HG02588 (cell line): Measurements from ENCODE around the gene ECE2.

Experiments used
- ATAC-seq: cut with Tn5 transposase; IDR thresholded peaks from one replicate; pipeline ENCODE4 v1.9.1; 2021; ENCODE audit warnings: mild to moderate bottlenecking, moderate library complexity; ENCODE audit not compliant: unreplicated experiment

Gene ECE2

DNA sequence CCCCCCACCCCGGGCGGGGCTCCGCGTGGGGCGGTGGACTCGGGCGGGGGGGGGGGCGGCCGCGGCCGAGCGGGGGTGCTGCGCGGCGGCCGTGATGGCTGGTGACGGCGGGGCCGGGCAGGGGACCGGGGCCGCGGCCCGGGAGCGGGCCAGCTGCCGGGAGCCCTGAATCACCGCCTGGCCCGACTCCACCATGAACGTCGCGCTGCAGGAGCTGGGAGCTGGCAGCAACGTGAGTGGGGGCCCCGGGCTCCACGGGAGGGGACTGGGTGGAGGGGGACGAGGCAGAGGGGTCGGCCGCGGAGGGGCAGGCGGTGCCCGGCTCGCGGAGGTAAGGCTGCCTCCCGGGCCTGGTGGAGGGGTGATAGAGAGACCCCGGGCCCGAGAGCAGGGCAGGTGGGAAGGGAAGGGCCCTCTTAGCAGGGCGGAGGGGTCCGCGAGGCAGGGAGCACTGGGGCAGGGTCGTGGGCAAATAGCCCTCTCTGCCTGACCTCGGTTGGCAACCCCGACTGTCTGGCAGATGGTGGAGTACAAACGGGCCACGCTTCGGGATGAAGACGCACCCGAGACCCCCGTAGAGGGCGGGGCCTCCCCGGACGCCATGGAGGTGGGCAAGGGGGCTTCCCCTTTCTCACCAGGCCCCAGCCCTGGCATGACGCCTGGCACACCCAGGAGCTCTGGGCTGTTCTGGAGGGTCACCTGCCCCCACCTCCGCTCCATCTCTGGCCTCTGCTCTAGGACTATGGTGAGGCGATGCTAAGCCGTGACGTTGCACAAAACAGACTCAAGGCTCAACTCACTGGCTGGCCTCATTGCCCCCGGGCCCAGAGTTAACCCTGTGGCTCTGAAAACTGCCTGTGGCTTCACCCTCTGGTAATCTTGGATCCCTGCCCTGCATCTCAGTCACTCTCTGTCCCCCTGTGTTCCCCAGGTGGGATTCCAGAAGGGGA, at the start of gene ECE2:
Gene ECE2, plus strand, starts transcription at position 62 of the 950 bp plus-strand sequence. Its CDS starts 132 bp downstream, at position 194.
- no peak for ATAC-seq

DNA sequence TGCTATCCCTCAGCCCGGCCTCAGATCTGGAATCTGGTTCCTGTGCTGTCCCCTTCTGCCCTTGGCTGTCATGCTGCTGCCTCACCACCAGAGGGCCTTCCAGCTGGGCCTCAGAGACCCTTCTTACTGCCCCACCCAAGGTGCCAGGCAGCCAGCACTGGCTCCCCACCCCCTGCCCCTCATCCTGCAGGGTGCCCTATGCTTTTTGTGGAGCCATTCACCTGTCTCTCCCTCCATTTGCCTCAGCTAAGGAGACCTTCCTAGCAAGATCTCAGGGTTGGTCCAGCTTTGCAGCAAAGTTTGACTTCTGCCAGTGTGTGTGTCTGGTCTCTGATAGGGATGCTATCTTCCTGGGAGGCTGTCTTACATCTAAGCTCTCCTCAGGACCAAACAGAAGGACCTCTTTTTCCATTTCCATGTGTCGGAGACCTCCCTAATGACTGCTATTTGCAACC, 48.3 kb upstream of the ECE2 start:
- ATAC-seq: no peak

GRCh38 chr3:184228376-184229137, 47.3 kb upstream of the ECE2 start:
- no peak for ATAC-seq

DNA sequence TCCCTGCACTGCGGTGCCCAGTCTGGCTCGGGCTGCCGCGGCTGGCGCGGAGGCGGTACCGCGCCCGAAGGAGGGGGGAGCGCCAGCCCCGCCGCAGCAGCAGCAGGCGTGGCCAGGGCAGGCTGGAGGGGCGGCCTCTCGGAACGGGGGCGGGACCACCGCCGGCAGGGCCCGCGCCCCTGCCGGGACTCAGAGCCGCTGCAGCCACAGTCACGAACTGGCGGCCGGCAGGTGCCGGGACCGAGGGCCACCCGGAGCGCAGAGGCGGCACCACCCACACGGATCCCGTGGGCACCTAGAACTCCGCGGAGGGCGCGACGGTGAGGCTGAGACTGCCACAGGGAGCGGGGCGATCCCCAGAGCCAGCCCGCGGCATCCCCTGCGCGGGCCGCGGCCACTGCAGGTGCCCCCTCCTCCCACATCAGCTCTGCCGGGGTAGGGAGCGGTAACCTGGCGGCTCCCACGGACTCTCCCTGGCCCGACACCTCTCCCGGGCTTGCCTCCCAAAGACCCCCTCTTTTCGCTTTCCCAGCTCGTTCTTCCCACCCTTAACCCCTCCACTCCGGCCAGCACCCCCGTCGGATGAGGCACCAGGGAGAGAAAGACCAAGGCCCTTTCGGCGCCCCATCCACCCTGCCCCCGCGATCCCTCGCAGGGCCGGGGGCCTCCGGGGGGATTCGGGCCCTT, 46.3 kb upstream of the ECE2 start, which contains the start of gene VWA5B2:
Gene VWA5B2, plus strand, starts transcription at position 192 of the 687 bp plus-strand sequence. CDS start 944 bp downstream, outside the sequence.
- peak; percentile 77 for ATAC-seq

DNA sequence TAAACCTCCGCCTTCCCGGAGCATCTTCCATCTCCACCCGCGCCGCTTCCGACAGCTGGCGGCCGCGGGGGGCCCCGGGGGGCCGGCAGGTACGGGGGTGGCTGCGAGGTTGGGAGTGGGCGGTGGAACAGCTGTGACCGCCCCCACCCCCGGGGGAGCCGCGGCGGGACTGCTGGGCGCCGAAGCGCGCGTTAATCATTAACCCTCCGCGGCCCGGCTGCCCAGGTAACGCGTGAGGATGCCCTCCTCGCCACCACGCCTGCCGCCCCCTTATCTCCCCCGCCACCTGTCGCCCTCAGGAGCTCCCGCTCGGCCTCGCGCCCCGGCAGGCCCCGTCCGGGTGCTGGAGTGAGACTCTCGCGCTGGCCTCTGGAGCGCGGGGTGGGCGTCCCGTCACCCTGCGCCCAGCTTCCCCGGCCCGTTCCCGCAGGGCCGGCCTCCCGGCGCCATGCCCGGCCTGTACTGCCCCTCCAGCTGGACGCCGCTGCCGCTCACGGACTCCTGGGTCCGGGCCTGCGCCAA, 45.7 kb upstream of the ECE2 start:
- ATAC-seq: no peak

DNA sequence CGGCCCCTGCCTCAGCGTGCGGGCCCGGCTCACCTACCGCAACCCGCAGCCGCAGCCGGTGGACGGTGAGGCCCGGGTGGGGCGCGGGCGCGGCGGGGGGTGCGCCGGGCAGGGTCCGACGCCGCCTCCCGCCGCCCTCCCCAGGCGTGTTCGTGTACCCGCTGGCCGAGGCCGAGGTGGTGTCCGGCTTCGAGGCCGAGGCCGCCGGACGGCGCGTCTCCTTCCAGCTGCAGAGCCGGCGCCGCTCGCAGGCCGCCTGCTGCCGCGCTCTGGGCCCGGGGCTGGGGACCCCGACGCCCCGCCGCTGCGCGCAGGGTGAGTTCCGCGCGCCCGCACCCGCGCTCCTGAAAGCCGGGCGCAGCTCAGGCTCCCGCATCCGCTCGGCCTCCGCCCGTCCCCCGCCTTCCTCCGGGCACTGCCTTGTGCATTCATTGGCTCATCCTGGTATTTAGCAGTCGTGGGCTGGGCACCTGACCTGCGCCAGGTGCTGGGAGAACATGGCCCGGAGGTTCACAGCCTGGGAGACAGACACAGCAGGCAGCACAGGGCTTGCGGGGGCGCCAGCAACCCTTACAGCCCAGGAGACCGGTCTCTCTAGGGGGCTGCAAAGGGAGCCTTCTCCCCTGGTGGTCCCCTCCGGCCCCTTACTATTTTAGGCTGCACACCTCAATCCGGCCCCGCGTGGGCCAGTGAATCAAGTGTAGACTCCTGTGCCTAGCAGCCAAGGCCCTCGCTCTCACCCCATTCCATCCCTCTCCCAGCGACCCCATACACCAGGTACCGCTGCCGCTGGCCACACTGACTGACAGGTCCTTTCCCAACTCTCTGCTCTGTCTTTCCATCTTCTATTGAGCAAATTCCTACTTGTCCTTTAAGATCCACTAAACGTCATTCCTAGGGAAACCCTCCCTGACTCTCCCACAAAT, 45.0 kb upstream of the ECE2 start:
- ATAC-seq: no peak

- ATAC-seq: no peak
These were observed 44.2 kb upstream of the ECE2 start for GRCh38 chr3:184231671-184232070.

DNA sequence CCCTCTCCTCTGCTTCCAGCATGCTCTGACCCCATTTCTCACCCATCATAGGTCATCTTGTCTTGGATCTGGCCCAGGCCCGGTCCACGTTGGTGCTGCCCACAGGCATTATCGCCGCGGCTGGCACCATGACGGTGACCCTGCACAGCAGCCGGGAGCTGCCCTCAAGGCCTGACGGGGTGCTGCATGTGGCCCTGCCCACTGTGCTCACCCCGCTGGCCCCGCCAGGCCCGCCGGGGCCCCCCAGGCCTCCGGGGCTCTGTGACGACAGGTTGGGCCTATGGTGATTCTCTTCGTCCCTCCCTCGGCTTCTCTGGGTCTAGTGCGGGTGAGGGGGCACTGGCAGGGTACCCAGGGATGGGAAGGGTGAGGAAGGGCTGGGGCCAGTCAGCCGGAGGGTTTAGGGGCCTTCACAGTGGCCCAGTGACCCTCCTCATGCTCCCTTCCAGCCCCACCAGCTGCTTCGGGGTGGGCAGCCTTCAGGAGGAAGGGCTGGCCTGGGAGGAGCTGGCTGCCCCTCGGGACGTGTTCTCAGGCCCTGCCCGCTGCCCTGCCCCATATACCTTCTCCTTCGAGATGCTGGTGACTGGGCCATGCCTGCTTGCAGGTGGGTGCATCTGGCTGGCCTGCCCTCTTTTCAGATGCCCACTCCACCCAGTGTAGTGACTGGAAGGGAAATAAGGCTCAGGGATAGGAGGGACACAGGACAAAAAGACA, 42.5 kb upstream of the ECE2 start:
- no peak for ATAC-seq

DNA sequence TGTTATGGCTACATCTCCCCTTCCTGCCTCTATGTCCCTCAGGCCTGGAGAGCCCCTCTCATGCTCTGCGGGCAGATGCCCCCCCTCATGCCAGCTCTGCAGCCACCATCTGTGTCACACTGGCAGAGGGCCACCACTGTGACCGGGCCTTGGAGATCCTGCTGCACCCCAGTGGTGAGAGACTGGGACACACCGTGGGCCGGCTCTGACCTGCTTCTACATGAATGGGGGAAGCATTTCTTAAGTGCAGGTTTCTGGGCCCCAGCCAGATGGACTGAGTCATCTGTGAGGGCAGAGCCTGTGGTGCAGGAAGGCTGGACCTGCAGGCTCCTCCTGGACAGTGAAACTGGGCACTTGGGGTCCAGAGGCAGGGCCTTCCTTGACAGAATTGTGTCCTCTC, 41.6 kb upstream of the ECE2 start:
- ATAC-seq: no peak

GRCh38 chr3:184234671-184235380, 41.0 kb upstream of the ECE2 start:
- ATAC-seq: no peak

- ATAC-seq: no peak
These were observed 40.3 kb upstream of the ECE2 start for GRCh38 chr3:184235381-184236032.

- ATAC-seq: no peak
These were observed 39.8 kb upstream of the ECE2 start for GRCh38 chr3:184236033-184236410.

- ATAC-seq: no peak
These were observed 39.2 kb upstream of the ECE2 start for GRCh38 chr3:184236636-184237035.

DNA sequence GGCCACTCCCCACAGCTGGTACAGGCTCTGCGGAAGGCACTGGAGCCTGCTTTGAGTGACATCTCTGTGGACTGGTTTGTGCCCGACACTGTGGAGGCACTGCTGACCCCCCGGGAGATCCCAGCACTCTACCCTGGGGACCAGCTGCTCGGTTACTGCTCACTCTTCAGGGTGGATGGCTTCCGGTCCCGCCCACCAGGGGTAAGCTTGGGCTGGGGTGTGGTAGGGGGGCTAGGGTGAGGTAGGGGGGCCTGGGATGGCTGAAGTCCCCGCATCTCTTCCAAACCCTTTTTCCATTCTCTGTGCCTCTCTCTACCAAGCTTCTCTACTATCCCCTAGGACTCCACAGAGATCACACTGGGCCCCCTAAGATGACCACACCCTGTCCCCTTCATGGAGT, 38.6 kb upstream of the ECE2 start:
- no peak for ATAC-seq

DNA sequence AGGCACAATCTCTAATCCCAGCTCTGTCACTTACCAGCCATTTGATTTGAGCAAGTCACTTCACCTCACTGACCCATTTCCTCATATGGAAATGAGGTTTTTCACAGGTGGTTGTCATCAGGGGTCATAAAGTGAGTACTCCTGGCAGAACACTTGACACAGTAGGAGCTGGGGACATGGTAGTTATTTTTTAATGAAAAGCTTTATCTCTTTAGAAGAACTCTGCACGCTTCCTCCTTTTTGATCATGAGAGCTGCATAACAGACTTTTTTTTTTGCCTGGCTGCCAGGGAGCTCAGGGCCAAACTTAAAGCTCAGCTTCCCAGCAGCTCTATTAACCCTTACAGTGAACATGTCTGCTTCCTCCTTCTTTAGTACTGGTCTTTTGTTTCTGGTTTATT, 38.0 kb upstream of the ECE2 start:
- no peak for ATAC-seq

- ATAC-seq: no peak
These were observed 37.5 kb upstream of the ECE2 start for GRCh38 chr3:184238246-184238818.

GRCh38 chr3:184239221-184239620, 36.6 kb upstream of the ECE2 start:
- ATAC-seq: no peak

DNA sequence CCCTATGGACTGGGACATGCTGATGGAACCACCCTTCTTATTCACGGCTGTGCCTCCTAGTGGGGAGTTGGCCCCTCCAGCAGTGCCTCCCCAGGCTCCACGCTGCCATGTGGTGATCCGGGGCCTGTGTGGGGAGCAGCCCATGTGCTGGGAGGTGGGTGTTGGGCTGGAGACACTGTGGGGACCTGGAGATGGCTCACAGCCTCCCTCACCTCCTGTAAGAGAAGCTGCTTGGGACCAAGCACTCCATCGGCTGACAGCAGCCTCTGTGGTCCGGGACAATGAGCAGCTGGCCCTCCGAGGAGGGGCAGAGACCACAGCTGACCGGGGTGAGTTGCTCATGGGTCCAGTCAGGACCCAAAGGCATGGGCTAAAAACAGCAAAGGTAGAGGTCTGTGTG, 36.1 kb upstream of the ECE2 start:
- ATAC-seq: no peak
